SK-N-MC (cell line): ENCODE measurements around the gene C1orf174.

Experiments used
- DNase-seq: peaks from one replicate; pipeline ENCODE4 v3.0.0-alpha.2; 2011; ENCODE audit warnings: low read depth, low spot score
- H3K27ac ChIP-seq: fragments of 200-600 bp; sonication (generic); 2 replicates; pipeline ENCODE4 v1.5.1; 2016; ENCODE audit warnings: mixed run types
- H3K36me3 ChIP-seq: fragments of 200-600 bp; sonication (generic); 2 replicates; pipeline ENCODE4 v1.6.1; 2017; ENCODE audit warnings: antibody characterized with exemption, low read length, mixed read lengths; ENCODE audit not compliant: insufficient read depth
- H3K4me3 ChIP-seq: fragments of 200-600 bp; sonication (generic); 2 replicates; pipeline ENCODE4 v1.5.1; 2016
- H3K9ac ChIP-seq: fragments of 200-600 bp; sonication (generic); 2 replicates; pipeline ENCODE4 v1.8.0; 2017; ENCODE audit warnings: mixed run types, mixed read lengths; ENCODE audit not compliant: insufficient read length
- H3K9me3 ChIP-seq: fragments of 200-600 bp; sonication (generic); 2 replicates; pipeline ENCODE4 v1.6.1; 2017; ENCODE audit warnings: low read depth, mild to moderate bottlenecking, antibody characterized with exemption, low read length, moderate library complexity, mixed read lengths
- EZH2 ChIP-seq: fragments of 200-600 bp; sonication (generic); IDR thresholded peaks from one replicate; pipeline ENCODE4 v1.6.1; 2017; ENCODE audit warnings: antibody characterized with exemption
- FOXP2 ChIP-seq: optimal IDR thresholded peaks from 2 replicates; pipeline ENCODE3; 2011; ENCODE audit warnings: mild to moderate bottlenecking, moderate library complexity; ENCODE audit not compliant: insufficient read depth; ENCODE audit errors: extremely low read length, control extremely low read depth
- POLR2AphosphoS5 ChIP-seq: IDR thresholded peaks from 2 replicates; pipeline ENCODE4 v1.6.1; 2012; ENCODE audit warnings: mild to moderate bottlenecking, low read depth, low read length, borderline replicate concordance

C1orf174 gene

GRCh38 chr1:3907621-3908165, 7.6 kb upstream of the C1orf174 start:
- no peak overlapping the region for H3K27ac ChIP-seq

GRCh38 chr1:3907031-3907534, 7.0 kb upstream of the C1orf174 start:
- no peak for DNase-seq
- no peak for TF ChIP-seq FOXP2
- H3K36me3 ChIP-seq: no peaks in the 10 kb centered on the region
- H3K27ac ChIP-seq: no peak overlapping the region
- no peak overlapping the region for H3K4me3 ChIP-seq
- no peaks in the 10 kb centered on the region for H3K9me3 ChIP-seq
- H3K9ac ChIP-seq: no peak overlapping the region

More at GRCh38 chr1:3907621-3908165, 7.6 kb upstream of the C1orf174 start:
- no peaks in the 10 kb centered on the region for H3K9me3 ChIP-seq
- H3K9ac ChIP-seq: no peak overlapping the region
- no peak overlapping the region for H3K4me3 ChIP-seq
- H3K36me3 ChIP-seq: no peaks in the 10 kb centered on the region
- TF ChIP-seq FOXP2: no peak
- no peak for TF ChIP-seq POLR2AphosphoS5
- no peak for TF ChIP-seq EZH2
- DNase-seq: no peak

GRCh38 chr1:3906672-3907020, 6.6 kb upstream of the C1orf174 start:
- no peak overlapping the region for H3K27ac ChIP-seq

GRCh38 chr1:3905953-3906671, 6.0 kb upstream of the C1orf174 start:
- TF ChIP-seq EZH2 (no peak), FOXP2 (no peak), POLR2AphosphoS5 (no peak)
- no peak overlapping the region for H3K27ac ChIP-seq
- DNase-seq: no peak

More at GRCh38 chr1:3906672-3907020, 6.6 kb upstream of the C1orf174 start:
- no peak overlapping the region for H3K4me3 ChIP-seq
- no peaks in the 10 kb centered on the region for H3K36me3 ChIP-seq
- H3K9ac ChIP-seq: no peak overlapping the region
- no peaks in the 10 kb centered on the region for H3K9me3 ChIP-seq
- TF ChIP-seq FOXP2 (no peak), POLR2AphosphoS5 (no peak), EZH2 (no peak)
- no peak for DNase-seq

GRCh38 chr1:3905266-3905952, 5.3 kb upstream of the C1orf174 start:
- DNase-seq: no peak
- no peak overlapping the region for H3K9ac ChIP-seq
- H3K9me3 ChIP-seq: no peaks in the 10 kb centered on the region
- H3K27ac ChIP-seq: no peak overlapping the region
- H3K4me3 ChIP-seq: no peak overlapping the region
- TF ChIP-seq EZH2: no peak
- no peak for TF ChIP-seq FOXP2
- no peak for TF ChIP-seq POLR2AphosphoS5
- H3K36me3 ChIP-seq: no peaks in the 10 kb centered on the region

More at GRCh38 chr1:3905953-3906671, 6.0 kb upstream of the C1orf174 start:
- H3K9ac ChIP-seq: no peak overlapping the region
- H3K4me3 ChIP-seq: no peak overlapping the region
- no peaks in the 10 kb centered on the region for H3K36me3 ChIP-seq
- H3K9me3 ChIP-seq: no peaks in the 10 kb centered on the region

GRCh38 chr1:3904843-3905185, 4.7 kb upstream of the C1orf174 start:
- DNase-seq: no peak
- H3K4me3 ChIP-seq: no peak overlapping the region
- TF ChIP-seq FOXP2 (no peak), POLR2AphosphoS5 (no peak)
- no peak overlapping the region for H3K9ac ChIP-seq
- H3K27ac ChIP-seq: no peak overlapping the region
- H3K36me3 ChIP-seq: no peaks in the 10 kb centered on the region
- H3K9me3 ChIP-seq: no peaks in the 10 kb centered on the region

- Histone ChIP-seq H3K27ac (no peak overlapping the region), H3K9ac (no peak overlapping the region), H3K4me3 (no peak overlapping the region), H3K36me3 (no peaks in the 10 kb centered on the region), H3K9me3 (no peaks in the 10 kb centered on the region)
- TF ChIP-seq POLR2AphosphoS5 (no peak), EZH2 (no peak), FOXP2 (no peak)
- DNase-seq: no peak
Measured at GRCh38 chr1:3904006-3904842, 4.2 kb upstream of the C1orf174 start.
